ENCODE data around the gene STAM. TPM values are rescaled to one million over a fixed set of nuclear protein-coding genes. Genes with fewer than 3 reads are reported as not detected.

STAM gene
- total and polyA plus RNA-seq, 9 of the 15 experiments (the other 6 are each of a cell fraction or from before 2014, with no cell fraction given), result 13.8 to 33.5 (median 26.4) TPM

DNA sequence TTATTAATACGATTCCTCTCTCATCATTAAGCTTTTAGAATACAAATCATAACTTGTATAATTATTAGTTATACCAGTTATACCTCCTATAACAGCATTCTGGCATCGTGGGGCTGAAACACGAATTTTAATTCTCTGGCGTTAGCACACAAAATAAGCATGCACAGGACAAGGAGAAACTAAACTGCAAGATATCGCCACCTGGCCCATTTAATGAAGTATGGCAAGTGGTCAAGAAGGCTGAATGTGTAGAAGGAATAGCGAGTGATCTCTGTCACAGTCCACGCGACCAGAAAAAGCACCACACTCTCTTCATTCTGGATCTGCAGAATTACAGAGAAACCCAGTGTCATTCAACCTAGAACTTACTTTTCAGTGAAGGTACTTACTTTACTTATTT is 44.9 kb upstream of the STAM start (continued):
- TF ChIP-seq HMGN3 (IDR thresholded peaks at IDR 0.05; ENCODE audit: borderline replicate concordance, extremely low read depth, insufficient read length, low read depth, low read length), result no peak
- TF ChIP-seq, protein P1, sequence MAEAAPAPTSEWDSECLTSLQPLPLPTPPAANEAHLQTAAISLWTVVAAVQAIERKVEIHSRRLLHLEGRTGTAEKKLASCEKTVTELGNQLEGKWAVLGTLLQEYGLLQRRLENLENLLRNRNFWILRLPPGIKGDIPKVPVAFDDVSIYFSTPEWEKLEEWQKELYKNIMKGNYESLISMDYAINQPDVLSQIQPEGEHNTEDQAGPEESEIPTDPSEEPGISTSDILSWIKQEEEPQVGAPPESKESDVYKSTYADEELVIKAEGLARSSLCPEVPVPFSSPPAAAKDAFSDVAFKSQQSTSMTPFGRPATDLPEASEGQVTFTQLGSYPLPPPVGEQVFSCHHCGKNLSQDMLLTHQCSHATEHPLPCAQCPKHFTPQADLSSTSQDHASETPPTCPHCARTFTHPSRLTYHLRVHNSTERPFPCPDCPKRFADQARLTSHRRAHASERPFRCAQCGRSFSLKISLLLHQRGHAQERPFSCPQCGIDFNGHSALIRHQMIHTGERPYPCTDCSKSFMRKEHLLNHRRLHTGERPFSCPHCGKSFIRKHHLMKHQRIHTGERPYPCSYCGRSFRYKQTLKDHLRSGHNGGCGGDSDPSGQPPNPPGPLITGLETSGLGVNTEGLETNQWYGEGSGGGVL (CRISPR knock-in tag; IDR thresholded peaks at IDR 0.05), result no peak
- TF ChIP-seq CSDE1 (IDR thresholded peaks at IDR 0.05), result 0 out of 4 replicates have a peak, but pooled peaks of 1 of the 2 experiments have one; percentile 25
- TF ChIP-seq TARDBP (IDR thresholded peaks at IDR 0.05), result no peak
- no peak for TF ChIP-seq ZNF212 (CRISPR knock-in tag; IDR thresholded peaks at IDR 0.05)

DNA sequence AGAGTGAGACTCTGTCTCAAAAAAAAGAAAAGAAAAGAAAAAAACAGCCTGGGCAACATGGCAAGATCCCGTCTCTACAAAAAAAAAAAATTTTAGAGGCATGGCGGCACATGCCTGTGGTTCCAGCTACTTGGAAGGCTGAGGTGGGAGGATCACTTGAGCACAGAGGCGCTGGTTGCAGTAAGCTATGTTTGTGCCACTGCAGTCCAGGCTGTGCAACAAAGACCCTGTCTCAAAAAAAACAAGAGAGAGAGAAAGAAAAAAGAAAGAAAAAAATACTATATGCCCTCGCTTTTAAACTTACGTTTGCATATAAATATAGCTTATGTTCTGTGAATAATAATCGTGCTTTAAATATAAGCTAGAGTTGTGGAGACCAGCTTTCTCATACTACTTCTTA is 38.0 kb upstream of the STAM start:
- CTCF ChIA-PET (ENCODE audit: low intra/inter-chr PET ratio), result interaction anchor here (0.7 kb wide), 1 partner anchor 778 kb away, joined by 3 read pairs; no protein-coding TSS in a partner anchor
- no peaks in the 10 kb centered on the region for H4K20me1 ChIP-seq (replicated peaks; ENCODE audit: control insufficient read depth, insufficient read depth, low read length)
- H2AFZ ChIP-seq (ENCODE audit: low read depth, low read length), result no peak overlapping the region
- 40% methylated on average over 6 of the region's 6 CpGs for WGBS (ENCODE audit: insufficient coverage, low coverage, missing lambda C conversion rate)
- no peaks in the 10 kb centered on the region for H3K27me3 ChIP-seq (ENCODE audit: control insufficient read depth in 2 of 2, insufficient read depth in 2 of 2, low read length in 2 of 2)
- FAIRE-seq, result no peak
- no peaks in the 10 kb centered on the region for H3K79me2 ChIP-seq (ENCODE audit: control insufficient read depth, insufficient read depth, low read length)
- in situ Hi-C loops (cut with MboI) (loop anchor here (5.0 to 25.0 kb wide), 6 partner anchors 136 to 771 kb away; no protein-coding TSS in a partner anchor), intact Hi-C loops (cut with micrococcal nuclease) (loop anchor here (2.0 to 10.0 kb wide), 3 partner anchors 239 to 611 kb away; no protein-coding TSS in a partner anchor)
- no peak overlapping the region for H3K9ac ChIP-seq (ENCODE audit: insufficient read depth in 1 of 2, low read depth in 2 of 2, low read length in 2 of 2)
- no peak overlapping the region for H3K27ac ChIP-seq (ENCODE audit: extremely low read depth, low read depth, low read length)
- H3K4me1 ChIP-seq (replicated peaks in 1 of 2; ENCODE audit: control insufficient read depth in 2 of 2, insufficient read depth in 2 of 2, low read length in 2 of 2), result peaks cover 0 to 2% of the 10 kb centered on the region in 2 experiments; a peak in 2 of 5 replicates
- no peaks in the 10 kb centered on the region for H3K9me1 ChIP-seq (ENCODE audit: control insufficient read depth, insufficient read depth, low read length)
- no peak overlapping the region for H3K4me2 ChIP-seq (ENCODE audit: insufficient read depth, low read length)
- H3K4me3 ChIP-seq, result no peak overlapping the region
- no peak for ATAC-seq
- no TSS peak for BruUV-seq (replicated peaks)
- no peaks in the 10 kb centered on the region for H3K9me3 ChIP-seq (replicated peaks; ENCODE audit: control insufficient read depth, insufficient read depth, low read depth, low read length)
- POLR2A ChIA-PET, result interaction anchor here (0.6 to 1.7 kb wide), 4 partner anchors 11 to 394 kb away, joined by 3 to 5 read pairs (median 4); no protein-coding TSS in a partner anchor
- H3K36me3 ChIP-seq (ENCODE audit: control insufficient read depth, insufficient read depth, low read length), result no peaks in the 10 kb centered on the region
- DNase-seq (ENCODE audit: extremely low read depth in 1 of 4, low spot score in 3 of 4), result no peak
- TF ChIP-seq, protein P2, sequence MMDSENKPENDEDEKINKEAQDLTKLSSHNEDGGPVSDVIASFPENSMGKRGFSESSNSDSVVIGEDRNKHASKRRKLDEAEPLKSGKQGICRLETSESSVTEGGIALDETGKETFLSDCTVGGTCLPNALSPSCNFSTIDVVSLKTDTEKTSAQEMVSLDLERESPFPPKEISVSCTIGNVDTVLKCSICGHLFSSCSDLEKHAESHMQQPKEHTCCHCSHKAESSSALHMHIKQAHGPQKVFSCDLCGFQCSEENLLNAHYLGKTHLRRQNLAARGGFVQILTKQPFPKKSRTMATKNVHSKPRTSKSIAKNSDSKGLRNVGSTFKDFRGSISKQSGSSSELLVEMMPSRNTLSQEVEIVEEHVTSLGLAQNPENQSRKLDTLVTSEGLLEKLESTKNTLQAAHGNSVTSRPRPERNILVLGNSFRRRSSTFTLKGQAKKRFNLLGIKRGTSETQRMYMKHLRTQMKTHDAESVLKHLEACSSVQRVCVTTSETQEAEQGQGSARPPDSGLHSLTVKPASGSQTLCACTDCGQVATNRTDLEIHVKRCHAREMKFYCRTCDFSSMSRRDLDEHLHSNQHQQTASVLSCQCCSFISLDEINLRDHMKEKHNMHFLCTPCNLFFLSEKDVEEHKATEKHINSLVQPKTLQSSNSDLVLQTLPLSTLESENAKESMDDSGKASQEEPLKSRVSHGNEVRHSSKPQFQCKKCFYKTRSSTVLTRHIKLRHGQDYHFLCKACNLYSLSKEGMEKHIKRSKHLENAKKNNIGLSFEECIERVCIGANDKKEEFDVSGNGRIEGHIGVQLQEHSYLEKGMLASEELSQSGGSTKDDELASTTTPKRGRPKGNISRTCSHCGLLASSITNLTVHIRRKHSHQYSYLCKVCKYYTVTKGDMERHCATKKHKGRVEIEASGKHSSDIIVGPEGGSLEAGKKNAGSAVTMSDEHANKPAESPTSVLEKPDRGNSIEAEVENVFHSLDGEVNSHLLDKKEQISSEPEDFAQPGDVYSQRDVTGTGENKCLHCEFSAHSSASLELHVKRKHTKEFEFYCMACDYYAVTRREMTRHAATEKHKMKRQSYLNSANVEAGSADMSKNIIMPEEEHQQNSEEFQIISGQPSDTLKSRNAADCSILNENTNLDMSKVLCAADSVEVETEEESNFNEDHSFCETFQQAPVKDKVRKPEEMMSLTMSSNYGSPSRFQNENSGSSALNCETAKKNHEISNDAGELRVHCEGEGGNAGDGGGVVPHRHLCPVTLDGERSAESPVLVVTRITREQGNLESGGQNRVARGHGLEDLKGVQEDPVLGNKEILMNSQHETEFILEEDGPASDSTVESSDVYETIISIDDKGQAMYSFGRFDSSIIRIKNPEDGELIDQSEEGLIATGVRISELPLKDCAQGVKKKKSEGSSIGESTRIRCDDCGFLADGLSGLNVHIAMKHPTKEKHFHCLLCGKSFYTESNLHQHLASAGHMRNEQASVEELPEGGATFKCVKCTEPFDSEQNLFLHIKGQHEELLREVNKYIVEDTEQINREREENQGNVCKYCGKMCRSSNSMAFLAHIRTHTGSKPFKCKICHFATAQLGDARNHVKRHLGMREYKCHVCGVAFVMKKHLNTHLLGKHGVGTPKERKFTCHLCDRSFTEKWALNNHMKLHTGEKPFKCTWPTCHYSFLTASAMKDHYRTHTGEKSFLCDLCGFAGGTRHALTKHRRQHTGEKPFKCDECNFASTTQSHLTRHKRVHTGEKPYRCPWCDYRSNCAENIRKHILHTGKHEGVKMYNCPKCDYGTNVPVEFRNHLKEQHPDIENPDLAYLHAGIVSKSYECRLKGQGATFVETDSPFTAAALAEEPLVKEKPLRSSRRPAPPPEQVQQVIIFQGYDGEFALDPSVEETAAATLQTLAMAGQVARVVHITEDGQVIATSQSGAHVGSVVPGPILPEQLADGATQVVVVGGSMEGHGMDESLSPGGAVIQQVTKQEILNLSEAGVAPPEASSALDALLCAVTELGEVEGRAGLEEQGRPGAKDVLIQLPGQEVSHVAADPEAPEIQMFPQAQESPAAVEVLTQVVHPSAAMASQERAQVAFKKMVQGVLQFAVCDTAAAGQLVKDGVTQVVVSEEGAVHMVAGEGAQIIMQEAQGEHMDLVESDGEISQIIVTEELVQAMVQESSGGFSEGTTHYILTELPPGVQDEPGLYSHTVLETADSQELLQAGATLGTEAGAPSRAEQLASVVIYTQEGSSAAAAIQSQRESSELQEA (IDR thresholded peaks at IDR 0.05; ENCODE audit: low read depth), result no peak
- no peak for TF ChIP-seq KAT2B (IDR thresholded peaks at IDR 0.05; ENCODE audit: low read depth, low read length)
